GF-D8 (cell line): ENCODE measurements around the gene SDC1.

ENCODE experiments used
- DNase-seq: peaks from one replicate; lab custom pipeline; 2025; lab: John Stamatoyannopoulos, UW

Gene SDC1

GRCh38 chr2:20169796-20170703, 54.9 kb downstream of the SDC1 start:
- no peak for DNase-seq

- DNase-seq = no peak
These were observed 55.9 kb downstream of the SDC1 start for GRCh38 chr2:20168727-20169696.

- DNase-seq = no peak
These were observed 56.7 kb downstream of the SDC1 start for GRCh38 chr2:20168048-20168726.

- DNase-seq = no peak
These were observed 57.6 kb downstream of the SDC1 start for GRCh38 chr2:20167356-20167755.

GRCh38 chr2:20165677-20166509, 59.0 kb downstream of the SDC1 start:
- no peak for DNase-seq

- no peak for DNase-seq
These were observed 60.0 kb downstream of the SDC1 start for GRCh38 chr2:20164734-20165478.

- DNase-seq = no peak
These were observed 60.7 kb downstream of the SDC1 start for GRCh38 chr2:20164061-20164733.

GRCh38 chr2:20159411-20160070, 65.4 kb downstream of the SDC1 start:
- no peak for DNase-seq

GRCh38 chr2:20157193-20157891, 67.6 kb downstream of the SDC1 start:
- no peak for DNase-seq

- DNase-seq = no peak
These were observed 68.1 kb downstream of the SDC1 start for GRCh38 chr2:20156836-20157192.

- no peak for DNase-seq
These were observed 68.7 kb downstream of the SDC1 start for GRCh38 chr2:20156076-20156759.

GRCh38 chr2:20153131-20153851, 71.6 kb downstream of the SDC1 start:
- DNase-seq = no peak

- DNase-seq = no peak
These were observed 73.9 kb downstream of the SDC1 start for GRCh38 chr2:20150806-20151571.
